Stimulated activated CD4-positive, alpha-beta T cell treated with anti-CD3 and anti-CD28 coated beads, Interleukin-2, amount 100 ng/mL, for 4 hours (primary cell): ENCODE results near the gene PRMT2.

Source experiments
- DNase-seq: peaks from one replicate; pipeline ENCODE4 v3.0.0-alpha.2; 2020; ENCODE audit warnings: low read depth

Gene PRMT2

DNA sequence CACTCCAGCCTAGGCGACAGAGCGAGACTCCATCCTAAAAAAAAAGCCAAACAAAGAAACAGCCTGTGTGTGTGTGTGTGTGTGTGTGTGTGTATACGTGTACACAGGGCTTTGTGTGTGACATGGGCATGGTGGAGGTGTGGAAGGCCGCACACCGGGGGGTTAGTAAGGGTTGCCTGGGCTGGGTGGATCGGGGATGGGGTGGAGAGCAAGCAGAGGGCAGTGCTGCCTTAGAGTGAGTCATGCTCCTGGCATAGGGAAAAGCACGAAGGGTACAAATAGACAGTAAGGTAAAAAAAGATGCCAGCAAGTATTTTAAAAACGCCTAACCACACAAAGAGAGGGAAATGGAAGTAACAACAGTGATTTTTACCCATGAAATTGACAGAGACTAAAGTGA, 6.2 kb downstream of the PRMT2 start:
- DNase-seq, result no peak

DNA sequence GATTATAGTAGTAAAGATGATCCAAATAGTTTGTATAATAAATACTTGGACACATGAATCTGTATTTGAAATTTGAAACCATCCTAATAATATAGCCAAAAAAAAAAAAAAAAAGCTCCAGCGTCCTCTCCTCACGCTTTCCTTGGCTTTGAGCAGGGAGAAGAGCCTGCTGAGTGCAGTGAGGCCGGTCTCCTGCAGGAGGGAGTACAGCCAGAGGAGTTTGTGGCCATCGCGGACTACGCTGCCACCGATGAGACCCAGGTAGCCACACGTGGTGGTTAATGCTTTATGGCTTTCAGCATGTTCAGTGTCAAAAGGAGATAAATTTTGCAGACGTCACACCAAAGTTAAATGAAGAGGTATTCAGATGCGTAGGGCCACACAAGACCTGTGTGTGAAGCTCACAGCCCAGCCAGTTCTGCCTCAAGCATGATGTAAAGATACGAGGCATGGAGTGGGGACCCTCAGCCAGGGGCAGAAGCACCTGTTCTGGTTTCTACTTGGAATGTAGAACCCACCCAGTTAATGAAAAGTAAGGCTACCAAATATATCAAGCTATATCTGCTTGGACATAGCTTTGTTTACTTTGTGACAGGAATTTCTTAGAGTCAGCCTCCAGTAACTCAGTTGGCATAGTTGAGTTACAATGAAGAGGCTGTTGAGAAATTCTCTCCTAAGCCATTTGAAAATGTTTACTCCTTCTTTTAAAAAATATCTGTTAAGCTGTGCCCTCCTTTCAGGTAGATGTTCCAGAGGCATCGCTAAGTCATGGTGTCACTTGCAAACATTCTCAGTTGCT, 8.1 kb downstream of the PRMT2 start:
- no peak for DNase-seq

DNA sequence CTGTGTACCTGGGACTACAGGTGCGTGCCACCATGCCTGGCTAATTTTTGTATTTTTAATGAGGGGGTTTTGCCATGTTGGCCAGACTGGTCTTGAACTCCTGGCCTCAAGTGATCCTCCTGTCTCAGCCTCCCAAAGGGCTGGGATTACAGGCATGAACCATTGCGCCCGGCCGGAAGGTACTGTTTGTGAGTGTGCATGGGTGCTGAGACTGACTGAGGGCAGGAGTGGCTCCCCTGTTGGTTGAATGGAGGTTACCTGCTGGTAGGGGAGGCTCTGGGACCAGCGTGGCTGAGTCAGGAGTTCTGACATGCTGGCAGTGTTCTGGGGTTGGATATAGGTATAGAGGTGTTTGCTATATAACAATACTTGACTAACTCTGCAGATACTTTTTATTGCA, 10.4 kb downstream of the PRMT2 start:
- no peak for DNase-seq

DNA sequence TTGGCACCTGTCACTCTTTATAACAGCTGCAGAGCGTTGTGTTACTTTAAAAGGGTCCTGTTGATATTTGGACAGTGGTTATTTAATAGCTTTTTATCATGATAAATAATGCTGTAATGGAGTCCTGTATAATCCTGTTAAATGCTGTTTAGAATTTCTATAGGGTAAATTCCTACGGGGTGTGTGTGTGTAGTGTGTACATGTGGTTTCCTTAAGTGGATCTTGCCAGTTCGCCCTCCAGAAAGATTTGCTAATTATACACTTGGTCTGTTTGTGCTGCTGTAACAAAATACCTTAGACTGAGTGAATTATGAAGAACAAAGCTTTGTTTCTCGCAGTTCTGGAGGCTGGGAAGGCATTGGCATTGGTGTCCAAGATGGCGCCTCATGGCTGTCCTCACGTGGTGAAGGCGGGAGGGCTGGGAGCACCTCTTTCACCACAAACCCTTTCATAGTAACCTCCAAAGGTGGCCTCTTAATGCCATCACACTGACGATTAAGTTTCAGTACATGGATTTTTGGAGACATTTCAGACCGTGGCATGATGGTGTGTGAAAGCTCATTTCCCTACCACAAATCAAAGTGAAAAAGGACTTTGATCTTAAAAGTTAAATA, 11.2 kb downstream of the PRMT2 start:
- no peak for DNase-seq

DNA sequence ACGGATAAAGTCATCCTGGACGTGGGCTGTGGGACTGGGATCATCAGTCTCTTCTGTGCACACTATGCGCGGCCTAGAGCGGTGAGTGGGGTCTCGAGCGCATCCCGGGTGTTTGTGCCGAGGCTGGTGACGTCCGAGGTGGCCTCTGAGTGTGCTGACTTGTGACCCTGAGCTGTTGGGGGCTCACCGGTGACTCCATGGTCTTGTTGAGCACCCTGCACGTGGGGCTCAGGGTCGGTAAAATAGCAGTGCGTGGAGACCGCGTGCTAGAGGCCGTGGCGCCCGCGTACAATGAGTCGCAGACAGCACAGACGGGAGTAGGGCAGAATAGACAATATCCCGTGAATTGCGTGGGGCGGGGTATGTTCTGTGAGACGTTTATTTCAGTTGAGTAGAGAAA, 13.1 kb downstream of the PRMT2 start:
- no peak for DNase-seq

DNA sequence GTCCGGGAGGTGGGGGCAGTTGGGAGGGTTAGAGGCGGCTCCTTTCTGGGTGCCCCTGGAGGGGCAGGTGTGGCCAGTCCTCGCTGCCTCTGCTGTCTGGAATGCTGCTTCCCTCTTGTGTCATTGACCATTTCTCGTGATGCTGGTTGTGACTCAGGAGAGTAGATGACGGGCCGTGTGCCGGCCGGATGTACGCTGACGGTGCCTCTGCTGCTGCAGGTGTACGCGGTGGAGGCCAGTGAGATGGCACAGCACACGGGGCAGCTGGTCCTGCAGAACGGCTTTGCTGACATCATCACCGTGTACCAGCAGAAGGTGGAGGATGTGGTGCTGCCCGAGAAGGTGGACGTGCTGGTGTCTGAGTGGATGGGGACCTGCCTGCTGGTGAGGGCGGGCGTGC, 13.9 kb downstream of the PRMT2 start:
- DNase-seq, result no peak

DNA sequence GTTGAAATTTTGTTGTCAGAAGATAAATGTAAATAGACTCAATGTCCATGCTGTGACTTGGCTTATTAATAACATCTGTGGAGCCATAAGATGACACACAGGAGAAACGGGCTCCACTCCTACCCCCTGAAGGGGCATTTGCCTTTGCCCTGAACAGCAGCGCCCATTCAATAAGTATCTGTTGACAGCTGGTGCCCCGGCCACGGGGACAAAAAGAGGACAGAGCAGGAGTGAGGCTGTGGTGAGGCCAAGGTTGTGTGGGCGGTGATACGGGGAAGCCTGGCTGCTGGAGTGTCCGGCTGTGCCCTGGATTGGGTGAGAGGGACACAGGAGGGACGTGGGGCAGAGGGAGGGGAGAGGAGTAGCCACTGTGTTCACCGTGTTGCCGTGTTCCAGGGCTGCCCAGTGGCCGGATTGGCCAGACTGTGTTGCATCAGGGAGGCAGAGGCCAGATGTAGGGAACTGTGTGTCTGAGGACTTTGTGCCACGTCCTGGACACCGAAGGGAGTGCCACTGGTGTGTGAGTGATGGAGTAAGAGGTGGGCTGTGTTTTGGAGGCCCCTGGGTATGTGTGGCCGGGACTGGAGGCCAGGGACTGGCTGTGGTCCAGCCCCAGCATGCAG, 15.1 kb downstream of the PRMT2 start:
- no peak for DNase-seq

DNA sequence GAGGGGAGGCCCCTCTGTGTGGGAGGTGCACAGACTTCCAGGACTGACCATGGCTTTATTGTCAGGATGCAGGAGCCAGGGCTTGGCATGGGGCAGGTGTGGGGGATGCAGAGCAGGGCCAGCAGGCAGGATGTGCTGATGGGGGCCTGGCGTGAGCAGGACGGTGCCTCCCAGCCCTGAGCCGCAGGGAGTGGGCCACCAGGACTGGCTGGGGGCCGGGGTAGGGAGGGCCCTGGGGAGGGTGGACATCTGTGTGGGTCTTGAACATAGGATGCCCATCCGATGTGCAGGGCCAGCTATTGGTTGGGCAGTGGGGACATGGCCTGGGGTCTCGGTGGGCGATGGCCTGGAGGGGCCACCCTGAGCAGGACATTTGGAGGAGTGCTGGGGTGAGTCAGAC, 15.6 kb downstream of the PRMT2 start:
- DNase-seq, result no peak

DNA sequence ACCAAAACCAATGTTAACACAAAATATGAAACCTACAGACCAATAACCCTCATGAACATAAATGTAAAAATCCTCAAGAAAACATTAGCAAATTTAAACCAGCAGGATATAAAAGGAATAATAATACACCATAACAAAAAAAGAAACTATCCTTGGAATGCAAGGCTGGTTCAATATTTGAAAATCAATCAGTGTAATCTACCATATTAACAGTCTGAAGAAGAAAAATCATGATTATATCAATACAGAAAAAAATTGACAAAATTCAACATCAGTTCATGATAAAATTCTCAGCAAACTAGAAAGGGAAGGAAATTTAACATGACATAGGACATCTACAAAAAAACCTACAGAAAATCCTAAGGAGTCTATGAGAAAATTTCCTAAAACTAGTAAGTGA, 19.8 kb downstream of the PRMT2 start:
- no peak for DNase-seq

DNA sequence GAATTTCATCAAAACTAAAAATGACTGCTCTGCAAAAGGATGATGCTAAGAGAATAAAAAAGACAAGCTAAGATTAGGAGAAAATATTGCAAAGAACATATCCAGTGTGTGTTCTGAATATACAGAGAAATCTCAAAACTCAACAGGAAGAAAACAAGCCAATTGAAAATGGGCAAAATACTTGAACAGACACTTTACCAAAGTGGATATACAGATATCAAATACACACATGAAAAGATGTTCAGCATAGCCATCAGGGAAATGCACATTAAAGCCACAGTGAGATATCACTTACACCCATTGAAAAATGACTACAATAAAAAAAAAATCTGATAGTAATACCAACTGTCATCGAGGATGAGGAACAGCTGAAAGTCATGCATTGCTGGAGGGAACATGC, 21.3 kb downstream of the PRMT2 start:
- DNase-seq, result no peak

DNA sequence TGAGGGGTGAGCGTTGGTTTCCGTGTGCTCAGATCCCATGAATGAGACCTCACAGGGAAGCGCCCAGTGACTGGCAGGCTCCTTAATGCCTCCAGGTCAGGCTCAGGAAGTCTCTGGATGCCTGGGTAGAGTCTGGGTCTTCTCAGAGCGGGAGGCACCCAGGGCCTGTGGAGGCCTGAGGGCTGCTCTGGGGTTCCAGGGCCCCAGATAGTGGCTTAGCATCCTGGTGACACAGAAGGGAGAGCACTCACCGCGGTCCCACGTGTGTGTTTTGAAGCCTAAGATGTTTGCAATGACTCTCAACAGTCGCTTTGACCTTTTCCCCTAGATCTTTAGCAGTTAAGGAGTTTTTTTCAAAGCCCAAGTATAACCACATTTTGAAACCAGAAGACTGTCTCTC, 25.0 kb downstream of the PRMT2 start:
- no peak for DNase-seq

DNA sequence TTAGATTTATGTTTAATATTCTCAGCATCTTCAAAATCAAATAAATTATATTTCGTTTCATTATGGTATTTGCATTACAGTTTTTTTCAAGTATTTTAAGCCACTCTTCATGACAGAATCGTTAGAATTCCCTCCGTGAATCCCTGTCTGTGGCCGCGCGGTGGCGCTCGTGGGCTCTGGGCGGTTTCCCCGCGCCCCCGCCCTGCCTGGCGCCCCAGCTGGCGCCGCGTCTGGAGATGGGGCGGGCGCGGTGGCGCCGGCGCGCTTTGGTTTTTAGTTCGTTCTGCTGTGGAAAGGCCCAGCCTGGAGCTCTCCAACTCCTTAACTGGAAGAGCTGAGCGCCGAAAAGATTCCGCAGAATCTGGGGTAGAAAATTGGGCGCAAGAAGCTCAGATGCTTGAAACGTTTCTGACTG, 25.7 kb downstream of the PRMT2 start:
- DNase-seq, result no peak

DNA sequence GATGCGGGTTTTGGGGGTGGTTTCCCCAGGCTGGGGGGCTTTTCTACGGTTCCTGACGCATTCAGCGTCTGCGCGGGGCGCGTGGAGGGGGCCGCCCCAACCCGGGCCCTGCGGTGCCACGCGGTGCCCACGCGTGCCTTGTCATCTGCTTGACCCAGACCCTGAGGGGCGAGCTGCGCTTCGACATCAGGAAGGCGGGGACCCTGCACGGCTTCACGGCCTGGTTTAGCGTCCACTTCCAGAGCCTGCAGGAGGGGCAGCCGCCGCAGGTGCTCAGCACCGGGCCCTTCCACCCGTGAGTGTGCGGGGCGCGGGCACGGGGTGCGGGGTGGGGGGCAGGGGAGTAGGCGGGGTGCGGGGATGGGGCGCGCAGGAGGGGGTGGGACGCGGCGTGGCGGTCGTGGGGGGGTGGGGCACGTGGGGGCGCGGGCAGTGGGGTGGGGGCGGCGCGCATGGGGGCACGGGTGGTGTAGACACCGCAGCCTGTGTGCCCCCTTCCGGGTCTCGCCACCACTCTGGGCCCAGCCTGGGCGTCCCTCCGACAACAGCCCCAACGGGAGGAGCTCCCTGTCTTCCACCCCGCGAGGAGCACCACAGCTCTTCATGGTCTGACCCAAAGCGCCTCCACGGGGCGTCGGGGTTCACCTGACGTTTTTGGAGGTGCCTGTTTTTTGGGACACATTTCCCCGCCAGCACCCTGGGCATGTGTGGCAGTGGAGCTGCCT, 26.3 kb downstream of the PRMT2 start:
- DNase-seq, result no peak

DNA sequence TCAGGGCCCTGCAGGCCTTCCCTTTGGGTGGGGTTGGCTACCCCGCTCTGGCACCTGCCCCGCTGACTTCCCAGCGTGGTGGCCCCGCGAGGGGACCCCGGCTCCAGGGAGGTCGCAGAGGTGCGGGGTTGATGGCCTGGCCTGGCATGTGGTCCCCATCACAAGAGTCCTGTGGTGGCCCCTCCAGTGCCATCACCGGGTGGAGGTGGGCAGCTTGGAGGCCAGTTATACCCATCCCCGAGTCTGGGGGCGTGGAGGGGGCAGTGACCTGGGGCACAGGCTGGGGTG, 26.8 kb downstream of the PRMT2 start:
- no peak for DNase-seq

DNA sequence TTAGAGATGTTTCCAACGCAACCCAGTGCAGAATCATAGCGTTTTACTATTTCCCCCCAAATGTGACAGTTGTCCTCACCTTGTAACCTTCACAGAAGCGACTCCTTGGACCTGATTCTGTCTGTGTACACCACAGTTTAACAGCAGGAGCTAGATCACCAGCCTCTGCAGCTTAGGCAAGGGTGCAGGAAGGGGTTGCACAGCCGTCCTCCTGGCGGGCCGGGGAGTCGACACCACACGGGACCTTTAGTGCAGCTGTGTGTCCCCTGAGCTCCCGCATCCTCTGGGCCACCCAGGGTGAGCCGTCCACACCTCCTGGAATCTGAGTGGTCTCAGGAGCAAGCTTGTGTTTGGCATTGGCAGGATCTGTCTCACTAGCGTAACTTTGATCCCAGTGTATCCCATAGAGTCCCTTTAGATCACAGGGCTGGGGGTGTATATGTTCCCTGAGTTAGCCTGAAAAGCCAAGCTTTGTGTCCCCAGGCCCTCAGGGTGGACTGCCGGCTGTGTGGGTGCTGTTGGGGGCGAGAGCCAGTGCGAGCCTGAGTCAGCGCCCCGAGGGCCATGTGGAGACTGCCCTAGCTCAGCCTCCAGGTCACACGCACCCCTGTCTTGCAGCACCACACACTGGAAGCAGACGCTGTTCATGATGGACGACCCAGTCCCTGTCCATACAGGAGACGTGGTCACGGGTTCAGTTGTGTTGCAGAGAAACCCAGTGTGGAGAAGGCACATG, 27.5 kb downstream of the PRMT2 start:
- DNase-seq, result no peak

DNA sequence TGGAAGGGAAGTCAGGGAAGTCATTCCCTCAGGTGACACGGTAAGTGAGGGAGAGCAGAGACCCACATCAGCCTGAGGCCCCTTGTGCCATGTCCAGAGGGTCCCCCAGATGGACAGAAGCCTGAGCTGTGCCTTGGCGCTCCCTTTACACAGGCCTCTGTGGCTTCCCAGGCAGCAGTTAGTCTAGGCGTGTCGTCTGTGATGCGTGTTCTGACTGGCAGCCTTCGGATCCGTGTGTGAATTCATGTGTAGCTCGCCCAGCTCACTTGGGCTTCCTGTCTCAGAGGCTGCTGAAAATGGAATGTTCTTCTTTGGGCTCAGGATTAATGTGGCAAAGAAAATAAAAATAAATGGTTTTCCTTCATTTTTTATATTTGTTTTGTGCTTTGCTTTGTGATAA, 28.3 kb downstream of the PRMT2 start:
- DNase-seq, result no peak

DNA sequence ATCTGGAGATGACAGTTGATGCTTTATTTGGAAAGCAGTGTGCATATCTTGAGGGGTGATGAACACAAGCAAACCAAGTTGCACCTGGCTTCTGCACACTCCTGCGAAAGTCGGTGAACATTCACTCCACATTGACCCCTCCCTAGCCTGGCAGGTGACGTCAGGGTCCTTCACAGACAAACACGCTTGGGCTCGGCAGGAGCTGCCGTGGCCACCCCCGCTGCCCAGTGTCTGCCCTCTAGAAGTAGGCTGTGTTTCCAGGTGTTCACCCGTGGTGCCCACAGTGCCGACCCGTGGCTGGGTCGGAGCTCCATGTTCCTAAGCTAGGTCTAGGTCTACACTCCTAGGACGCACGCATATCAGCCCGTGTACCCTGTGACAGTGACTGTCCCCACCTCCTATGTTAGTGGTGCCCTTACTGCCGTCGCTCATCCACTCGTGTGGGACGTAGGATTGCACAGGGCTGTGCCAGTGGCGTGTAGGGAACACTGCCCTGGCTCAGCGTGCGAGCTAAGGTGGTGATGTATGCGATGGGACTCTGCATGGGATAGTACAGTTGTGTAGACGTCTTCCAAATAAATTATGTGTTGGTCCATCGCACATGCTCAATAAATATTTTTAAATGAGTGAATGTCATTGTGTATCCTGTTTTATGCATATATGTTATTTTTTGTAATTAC, 29.0 kb downstream of the PRMT2 start:
- DNase-seq, result no peak

DNA sequence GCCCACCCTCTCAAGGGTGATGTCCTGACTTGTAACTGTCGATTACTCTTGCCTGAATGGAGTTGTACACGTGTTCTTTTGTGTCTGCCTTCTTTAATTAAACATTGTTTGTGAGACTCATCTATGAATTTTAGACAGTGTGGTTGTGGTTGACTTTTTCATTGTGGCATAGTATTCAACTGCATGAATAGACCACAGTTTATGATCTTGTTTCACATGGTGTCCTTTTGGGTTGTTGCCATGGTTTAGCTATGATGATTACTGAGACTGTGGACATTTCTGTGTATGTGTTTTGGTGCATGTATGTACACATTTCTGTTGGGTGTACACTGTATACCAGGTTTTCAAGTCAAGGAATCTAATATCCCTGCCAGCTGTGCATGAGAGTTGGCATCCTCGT, 30.1 kb downstream of the PRMT2 start:
- DNase-seq, result no peak

DNA sequence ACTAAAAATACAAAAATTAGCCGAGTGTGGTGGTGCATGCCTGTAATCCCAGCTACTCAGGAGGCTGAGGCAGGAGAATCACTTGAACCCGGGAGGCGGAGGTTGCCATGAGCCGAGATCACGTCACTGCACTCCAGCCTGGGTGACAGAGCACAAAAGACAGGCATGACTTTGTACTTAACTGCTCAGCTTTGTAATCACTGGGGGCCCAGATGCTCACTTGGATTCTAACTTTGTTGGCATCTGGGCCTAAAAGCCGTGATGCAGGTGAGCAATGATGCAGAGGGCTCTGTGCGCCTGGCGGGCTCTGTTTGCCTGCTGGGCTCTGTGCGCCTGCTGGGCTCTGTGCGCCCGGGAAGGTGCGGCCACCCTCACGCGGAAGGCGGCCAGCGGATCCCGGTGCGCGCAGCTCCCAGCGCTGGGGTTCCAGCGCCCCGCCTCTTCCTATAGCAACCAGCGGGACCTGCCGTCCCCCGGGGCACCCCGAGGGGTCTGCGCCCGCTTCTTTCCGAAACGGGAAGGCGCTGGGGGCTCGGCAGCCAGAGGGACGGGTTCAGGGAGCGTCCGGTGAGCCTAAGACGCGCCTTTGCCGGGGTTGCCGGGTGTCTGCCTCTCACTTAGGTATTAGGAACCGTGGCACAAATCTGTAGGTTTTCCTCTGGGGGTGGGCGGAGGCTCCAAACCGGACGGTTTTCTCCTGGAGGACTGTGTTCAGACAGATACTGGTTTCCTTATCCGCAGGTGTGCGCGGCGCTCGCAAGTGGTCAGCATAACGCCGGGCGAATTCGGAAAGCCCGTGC, 31.7 kb downstream of the PRMT2 start:
- no peak for DNase-seq

DNA sequence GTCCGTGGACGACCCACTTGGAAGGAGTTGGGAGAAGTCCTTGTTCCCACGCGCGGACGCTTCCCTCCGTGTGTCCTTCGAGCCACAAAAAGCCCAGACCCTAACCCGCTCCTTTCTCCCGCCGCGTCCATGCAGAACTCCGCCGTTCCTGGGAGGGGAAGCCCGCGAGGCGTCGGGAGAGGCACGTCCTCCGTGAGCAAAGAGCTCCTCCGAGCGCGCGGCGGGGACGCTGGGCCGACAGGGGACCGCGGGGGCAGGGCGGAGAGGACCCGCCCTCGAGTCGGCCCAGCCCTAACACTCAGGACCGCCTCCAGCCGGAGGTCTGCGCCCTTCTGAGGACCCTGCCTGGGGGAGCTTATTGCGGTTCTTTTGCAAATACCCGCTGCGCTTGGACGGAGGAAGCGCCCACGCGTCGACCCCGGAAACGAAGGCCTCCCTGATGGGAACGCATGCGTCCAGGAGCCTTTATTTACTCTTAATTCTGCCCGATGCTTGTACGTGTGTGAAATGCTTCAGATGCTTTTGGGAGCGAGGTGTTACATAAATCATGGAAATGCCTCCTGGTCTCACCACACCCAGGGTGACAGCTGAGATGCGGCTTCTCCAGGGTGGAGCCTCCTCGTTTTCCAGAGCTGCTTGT, 32.4 kb downstream of the PRMT2 start:
- DNase-seq, result no peak

DNA sequence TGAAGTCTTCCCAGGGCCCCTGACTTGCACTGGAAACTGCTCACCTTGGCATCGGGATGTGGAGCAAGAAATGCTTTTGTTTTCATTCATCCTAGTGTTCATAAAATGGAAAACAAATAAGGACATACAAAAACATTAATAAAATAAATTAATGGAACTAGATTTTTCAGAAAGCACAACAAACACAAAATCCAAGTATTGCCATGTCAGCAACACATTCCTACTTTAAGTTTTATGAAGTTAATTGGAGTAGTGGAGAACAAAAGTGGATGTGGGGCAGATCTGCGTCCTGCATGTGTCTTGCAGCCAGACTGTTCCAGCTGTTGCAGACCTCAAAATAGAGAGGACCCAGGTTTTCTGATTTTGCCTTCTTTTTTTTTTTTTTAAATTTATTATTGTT, 32.9 kb downstream of the PRMT2 start:
- DNase-seq, result no peak
